DND-41 (cell line): ENCODE data around the gene GADD45B.
A peak's percentile ranks its signal among the peaks of the same experiment; 100 is the strongest.

Source experiments
- ATAC-seq: fragments of 200-7000 bp; cut with Tn5 transposase; 3 replicates; pipeline ENCODE4 v1.9.1; 2021; ENCODE audit warnings: low read depth; ENCODE audit not compliant: insufficient read depth
- DNase-seq: peaks from one replicate; pipeline ENCODE4 v3.0.0-alpha.2; 2020
- H2AFZ ChIP-seq: 2 replicates; pipeline ENCODE4 v1.6.0; 2012; ENCODE audit warnings: low read depth, low read length
- H3K27ac ChIP-seq: 2 replicates; pipeline ENCODE4 v1.5.1; 2012; ENCODE audit warnings: low read length, inconsistent platforms
- H3K27me3 ChIP-seq: fragments of 200-600 bp; sonication (generic); 2 replicates; pipeline ENCODE4 v1.6.0; 2012; ENCODE audit warnings: low read length, mild to moderate bottlenecking, inconsistent platforms; ENCODE audit not compliant: insufficient read depth, poor library complexity
- H3K36me3 ChIP-seq: 2 replicates; pipeline ENCODE4 v1.5.1; 2012; ENCODE audit warnings: low read length, inconsistent platforms; ENCODE audit not compliant: insufficient read depth
- H3K4me1 ChIP-seq: 2 replicates; pipeline ENCODE4 v1.5.1; 2012; ENCODE audit warnings: mild to moderate bottlenecking, low read length; ENCODE audit not compliant: insufficient read depth
- H3K4me2 ChIP-seq: 2 replicates; pipeline ENCODE4 v1.6.0; 2012; ENCODE audit warnings: mild to moderate bottlenecking, moderate library complexity, low read length, inconsistent platforms; ENCODE audit not compliant: insufficient read depth
- H3K4me3 ChIP-seq, 2 experiments: fragments of 200-600 bp in 1 of 2; shearing (Covaris generic) in 1 of 2; 2 replicates each; pipeline ENCODE4 v1.5.1; 2012 to 2016; ENCODE audit warnings: inconsistent platforms in 2 of 2, low read length in 2 of 2, mild to moderate bottlenecking in 2 of 2, low read depth in 1 of 2, moderate library complexity in 1 of 2
- H3K79me2 ChIP-seq: 2 replicates; pipeline ENCODE4 v1.6.0; 2012; ENCODE audit warnings: low read length, inconsistent platforms; ENCODE audit not compliant: insufficient read depth
- H3K9ac ChIP-seq: 2 replicates; pipeline ENCODE4 v1.6.0; 2012; ENCODE audit warnings: low read depth, mild to moderate bottlenecking, inconsistent platforms, low read length, moderate library complexity
- H3K9me3 ChIP-seq: 2 replicates; pipeline ENCODE4 v1.5.1; 2012; ENCODE audit warnings: low read length, moderate library complexity, mild to moderate bottlenecking, inconsistent platforms; ENCODE audit not compliant: insufficient read depth, severe bottlenecking
- H4K20me1 ChIP-seq: 2 replicates; pipeline ENCODE4 v1.6.0; 2012; ENCODE audit warnings: low read length; ENCODE audit not compliant: insufficient read depth
- CTCF ChIP-seq: IDR thresholded peaks from 2 replicates; pipeline ENCODE4 v1.5.1; 2012; ENCODE audit warnings: borderline replicate concordance, low read length, moderate library complexity, mild to moderate bottlenecking; ENCODE audit not compliant: poor library complexity, severe bottlenecking; ENCODE audit errors: extremely low read depth
- EZH2 ChIP-seq: IDR thresholded peaks from 3 replicates; pipeline ENCODE4 v1.6.1; 2012; ENCODE audit warnings: borderline replicate concordance, low read depth, mild to moderate bottlenecking, moderate library complexity, low read length, inconsistent platforms; ENCODE audit not compliant: severe bottlenecking

GADD45B gene

GRCh38 chr19:2475018-2475701 lies 767 bp upstream of the GADD45B start:
- peak; percentile 76 for DNase-seq
- Histone ChIP-seq H2AFZ (peak overlapping the region; percentile 50), H3K4me1 (peaks cover 46% of the 10 kb centered on the region), H3K4me3 (peak overlapping the region; percentile 11 to 63; a peak in 3 of 4 replicates), H3K9me3 (no peaks in the 10 kb centered on the region), H3K27me3 (no peaks in the 10 kb centered on the region), H4K20me1 (peaks cover 20% of the 10 kb centered on the region), H3K4me2 (peak overlapping the region; percentile 90), H3K36me3 (peaks cover 18% of the 10 kb centered on the region), H3K27ac (peak overlapping the region; percentile 79), H3K79me2 (peaks cover 28% of the 10 kb centered on the region), H3K9ac (peak overlapping the region; percentile 60)
- TF ChIP-seq CTCF (peak; percentile 34), EZH2 (no peak)
- peak; percentile 29 for ATAC-seq

- no peak for TF ChIP-seq EZH2
- TF ChIP-seq CTCF, result no peak
- Histone ChIP-seq H3K79me2 (peaks cover 28% of the 10 kb centered on the region), H3K27me3 (no peaks in the 10 kb centered on the region), H3K9ac (peak overlapping the region; percentile 76), H3K4me2 (peak overlapping the region; percentile 71), H3K4me3 (peak overlapping the region; percentile 60 to 72), H4K20me1 (peaks cover 20% of the 10 kb centered on the region), H2AFZ (0 out of 2 replicates have a peak overlapping the region, but pooled peaks have one; percentile 7), H3K4me1 (peaks cover 46% of the 10 kb centered on the region), H3K27ac (peak overlapping the region; percentile 78), H3K9me3 (no peaks in the 10 kb centered on the region), H3K36me3 (peaks cover 18% of the 10 kb centered on the region)
- ATAC-seq (peak; percentile 17), DNase-seq (peak; percentile 80)
Observed at GRCh38 chr19:2476451-2477140, 669 bp downstream of the GADD45B start.

- peak overlapping the region; percentile 76 for H3K9ac ChIP-seq
- no peak overlapping the region for H2AFZ ChIP-seq
- H3K4me2 ChIP-seq, result peak overlapping the region; percentile 71
- H3K27me3 ChIP-seq, result no peaks in the 10 kb centered on the region
- H3K27ac ChIP-seq, result peak overlapping the region; percentile 78
- H4K20me1 ChIP-seq, result peaks cover 20% of the 10 kb centered on the region
- peaks cover 28% of the 10 kb centered on the region for H3K79me2 ChIP-seq
- H3K9me3 ChIP-seq, result no peaks in the 10 kb centered on the region
- DNase-seq (no peak), ATAC-seq (no peak)
- TF ChIP-seq CTCF (no peak), EZH2 (no peak)
- H3K4me3 ChIP-seq, result peak overlapping the region; percentile 60 to 72
- peaks cover 46% of the 10 kb centered on the region for H3K4me1 ChIP-seq
- H3K36me3 ChIP-seq, result peaks cover 18% of the 10 kb centered on the region
Observed at GRCh38 chr19:2477141-2477710, 1.3 kb downstream of the GADD45B start.
